Right cardiac atrium (tissue), 5 donors: ENCODE measurements around the gene TCOF1. TPM values are rescaled to one million over a fixed set of nuclear protein-coding genes. Genes with fewer than 3 reads are reported as not detected.
A peak's percentile ranks its signal among the peaks of the same experiment; 100 is the strongest.

Experiments
- ATAC-seq, 2 donors: fragments of 200-7000 bp; cut with Tn5 transposase; one replicate each; pipeline versions ENCODE4 v1.8.0 to v1.9.1; 2020; ENCODE audit warnings: moderate library complexity in 2 of 2, mild to moderate bottlenecking in 1 of 2
- DNase-seq, 3 donors: peaks; one replicate each; pipeline ENCODE4 v3.0.0-alpha.2; 2020
- H3K27ac ChIP-seq: one replicate; pipeline ENCODE4 v1.5.1; 2013; ENCODE audit warnings: mild to moderate bottlenecking, low read length, control low read depth, moderate library complexity
- H3K27me3 ChIP-seq: one replicate; pipeline ENCODE4 v1.6.1; 2013; ENCODE audit not compliant: control insufficient read depth, insufficient read depth
- H3K4me1 ChIP-seq: one replicate; pipeline ENCODE4 v1.6.1; 2013; ENCODE audit warnings: low read length; ENCODE audit not compliant: control insufficient read depth, insufficient read depth
- H3K4me3 ChIP-seq: one replicate; pipeline ENCODE4 v1.5.1; 2013; ENCODE audit warnings: low read length, control low read depth
- H3K9me3 ChIP-seq: one replicate; pipeline ENCODE4 v1.6.1; 2013; ENCODE audit warnings: low read length; ENCODE audit not compliant: control insufficient read depth
- WGBS: extraction: QIAGEN DNeasy Blood & Tissue Kit; methylation state at CpG from one replicate; pipeline ENCODE4 v1.1.7; 2013; 5-methylcytosine and 5-hydroxymethylcytosine counted together
- intact Hi-C, 4 donors: fragments of 100-400 bp; cut with DNase I; formaldehyde crosslinking; loops; one replicate each; pipeline versions ENCODE4 v1.11.0 to v1.14.0; 2022 to 2023
- long read RNA-seq, 4 donors: library from polyadenylated mRNA; unstranded; transcript quantifications; one replicate each; pipeline ENCODE4 v2.0.0, GENCODE V29; 2020 to 2021
- polyA plus RNA-seq: library from polyadenylated mRNA; stranded (reverse); fragments of 200-250 nt; gene quantifications from one replicate; pipeline ENCODE4 v1.2.3, GENCODE V29; 2013
- total RNA-seq, 4 donors: library from RNA; stranded (reverse); fragmentation: NEBNext Ultra II Directional; extraction: Animal tissue kit (Norgen Biotek cat#: 25700); gene quantifications; one replicate each; pipeline ENCODE4 v1.2.1, GENCODE V29; 2021
- donor health status: healthy with polysubstance abuse.
- donor health status: DM: no; HTN: yes; CAD: no.
- donor health status: DM: no; HTN: no; CAD: no.
- donor health status: DM: no; HTN: yes; CAD: no; lungs with severe emphysema.
- donor health status: DM: yes; HTN: yes; CAD: no.

Gene TCOF1, protein sequence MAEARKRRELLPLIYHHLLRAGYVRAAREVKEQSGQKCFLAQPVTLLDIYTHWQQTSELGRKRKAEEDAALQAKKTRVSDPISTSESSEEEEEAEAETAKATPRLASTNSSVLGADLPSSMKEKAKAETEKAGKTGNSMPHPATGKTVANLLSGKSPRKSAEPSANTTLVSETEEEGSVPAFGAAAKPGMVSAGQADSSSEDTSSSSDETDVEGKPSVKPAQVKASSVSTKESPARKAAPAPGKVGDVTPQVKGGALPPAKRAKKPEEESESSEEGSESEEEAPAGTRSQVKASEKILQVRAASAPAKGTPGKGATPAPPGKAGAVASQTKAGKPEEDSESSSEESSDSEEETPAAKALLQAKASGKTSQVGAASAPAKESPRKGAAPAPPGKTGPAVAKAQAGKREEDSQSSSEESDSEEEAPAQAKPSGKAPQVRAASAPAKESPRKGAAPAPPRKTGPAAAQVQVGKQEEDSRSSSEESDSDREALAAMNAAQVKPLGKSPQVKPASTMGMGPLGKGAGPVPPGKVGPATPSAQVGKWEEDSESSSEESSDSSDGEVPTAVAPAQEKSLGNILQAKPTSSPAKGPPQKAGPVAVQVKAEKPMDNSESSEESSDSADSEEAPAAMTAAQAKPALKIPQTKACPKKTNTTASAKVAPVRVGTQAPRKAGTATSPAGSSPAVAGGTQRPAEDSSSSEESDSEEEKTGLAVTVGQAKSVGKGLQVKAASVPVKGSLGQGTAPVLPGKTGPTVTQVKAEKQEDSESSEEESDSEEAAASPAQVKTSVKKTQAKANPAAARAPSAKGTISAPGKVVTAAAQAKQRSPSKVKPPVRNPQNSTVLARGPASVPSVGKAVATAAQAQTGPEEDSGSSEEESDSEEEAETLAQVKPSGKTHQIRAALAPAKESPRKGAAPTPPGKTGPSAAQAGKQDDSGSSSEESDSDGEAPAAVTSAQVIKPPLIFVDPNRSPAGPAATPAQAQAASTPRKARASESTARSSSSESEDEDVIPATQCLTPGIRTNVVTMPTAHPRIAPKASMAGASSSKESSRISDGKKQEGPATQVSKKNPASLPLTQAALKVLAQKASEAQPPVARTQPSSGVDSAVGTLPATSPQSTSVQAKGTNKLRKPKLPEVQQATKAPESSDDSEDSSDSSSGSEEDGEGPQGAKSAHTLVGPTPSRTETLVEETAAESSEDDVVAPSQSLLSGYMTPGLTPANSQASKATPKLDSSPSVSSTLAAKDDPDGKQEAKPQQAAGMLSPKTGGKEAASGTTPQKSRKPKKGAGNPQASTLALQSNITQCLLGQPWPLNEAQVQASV (N-terminal part only)
- 10 to 100 TPM; 14.3 to 22.7 (median 17.5) TPM for total RNA-seq
- polyA plus RNA-seq, result 11.9 TPM
- long read RNA-seq, donor 1, transcript TCOF1-203 (18 exons, 3,400 nt), result major isoform, 5 of 46 reads
- long read RNA-seq, donor 1, partial matches to known transcripts, result 31 of 46 reads
- long read RNA-seq, donor 1, other reads (novel, unspliced or antisense), result 10 of 46 reads
- long read RNA-seq, donor 2, full-length matches to known transcripts, result 1 of 26 reads
- long read RNA-seq, donor 2, partial matches to known transcripts, result 17 of 26 reads
- long read RNA-seq, donor 2, other reads (novel, unspliced or antisense), result 8 of 26 reads
- long read RNA-seq, donor 3, partial matches to known transcripts, result 47 of 70 reads
- long read RNA-seq, donor 3, other reads (novel, unspliced or antisense), result 23 of 70 reads
- long read RNA-seq, donor 4, full-length matches to known transcripts, result 6 of 19 reads
- long read RNA-seq, donor 4, partial matches to known transcripts, result 7 of 19 reads
- long read RNA-seq, donor 4, other reads (novel, unspliced or antisense), result 6 of 19 reads

DNA sequence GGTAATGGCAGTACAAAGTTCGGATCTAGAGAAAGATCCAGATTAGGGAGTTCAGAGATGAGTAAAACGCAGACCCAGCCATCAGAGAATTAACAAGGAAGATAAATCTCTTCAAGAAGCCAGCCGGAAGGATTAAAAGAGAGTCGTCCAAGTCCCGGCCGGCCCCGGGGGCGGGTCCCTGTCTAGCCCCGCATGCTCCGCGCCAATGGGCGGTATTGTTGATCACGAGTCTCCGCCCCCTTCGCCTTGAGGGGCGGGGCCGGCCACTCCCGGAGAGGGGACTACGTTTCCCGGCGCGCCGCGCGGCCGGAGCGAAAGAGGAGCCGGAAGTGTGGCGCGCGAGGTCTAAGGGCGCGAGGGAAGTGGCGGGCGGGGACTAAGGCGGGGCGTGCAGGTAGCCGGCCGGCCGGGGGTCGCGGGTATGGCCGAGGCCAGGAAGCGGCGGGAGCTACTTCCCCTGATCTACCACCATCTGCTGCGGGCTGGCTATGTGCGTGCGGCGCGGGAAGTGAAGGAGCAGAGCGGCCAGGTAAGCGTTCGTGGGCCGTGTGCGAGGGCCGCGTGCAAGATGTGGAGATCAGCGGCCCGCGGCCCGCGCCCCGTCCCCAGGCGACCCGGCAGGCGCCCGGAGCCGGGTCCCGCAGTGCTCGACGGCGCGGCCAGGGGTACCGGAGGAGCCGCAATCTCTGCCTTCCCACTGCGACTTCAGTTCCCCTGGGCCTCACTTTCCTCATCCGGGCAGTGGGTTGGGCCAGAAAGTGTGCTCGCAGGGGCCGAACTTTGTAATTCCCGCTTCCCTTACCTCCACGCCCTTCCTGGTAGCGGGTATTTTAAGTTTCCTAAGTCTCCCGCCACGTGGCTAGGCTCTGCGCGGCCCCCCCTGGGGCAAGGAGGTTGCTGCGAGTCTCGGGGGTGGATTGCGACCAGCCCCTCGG lies at the start of gene TCOF1:
TSS of gene TCOF1 (plus strand) at position 372 of the 935 bp plus-strand sequence. CDS start at position 422, 50 bp downstream.
- DNase-seq (peak; percentile 97 to 99 (median 99)), ATAC-seq (peak; percentile 98 to 99)
- H3K9me3 ChIP-seq, result no peaks in the 10 kb centered on the region
- WGBS, result under 1% methylated on average over 90 of the region's 90 CpGs
- no peaks in the 10 kb centered on the region for H3K27me3 ChIP-seq
- intact Hi-C loops, result loop anchor here in 2 of 4 donors (10.0 kb wide), 2 partner anchors 87 to 233 kb away; partner anchors contain the start of gene RPS14 (in 1 of the 2)
- H3K27ac ChIP-seq, result no peak within 1 kb of the TSS
- no peaks in the 10 kb centered on the region for H3K4me1 ChIP-seq
- H3K4me3 ChIP-seq, result peak within 1 kb of the TSS; percentile 70

DNA sequence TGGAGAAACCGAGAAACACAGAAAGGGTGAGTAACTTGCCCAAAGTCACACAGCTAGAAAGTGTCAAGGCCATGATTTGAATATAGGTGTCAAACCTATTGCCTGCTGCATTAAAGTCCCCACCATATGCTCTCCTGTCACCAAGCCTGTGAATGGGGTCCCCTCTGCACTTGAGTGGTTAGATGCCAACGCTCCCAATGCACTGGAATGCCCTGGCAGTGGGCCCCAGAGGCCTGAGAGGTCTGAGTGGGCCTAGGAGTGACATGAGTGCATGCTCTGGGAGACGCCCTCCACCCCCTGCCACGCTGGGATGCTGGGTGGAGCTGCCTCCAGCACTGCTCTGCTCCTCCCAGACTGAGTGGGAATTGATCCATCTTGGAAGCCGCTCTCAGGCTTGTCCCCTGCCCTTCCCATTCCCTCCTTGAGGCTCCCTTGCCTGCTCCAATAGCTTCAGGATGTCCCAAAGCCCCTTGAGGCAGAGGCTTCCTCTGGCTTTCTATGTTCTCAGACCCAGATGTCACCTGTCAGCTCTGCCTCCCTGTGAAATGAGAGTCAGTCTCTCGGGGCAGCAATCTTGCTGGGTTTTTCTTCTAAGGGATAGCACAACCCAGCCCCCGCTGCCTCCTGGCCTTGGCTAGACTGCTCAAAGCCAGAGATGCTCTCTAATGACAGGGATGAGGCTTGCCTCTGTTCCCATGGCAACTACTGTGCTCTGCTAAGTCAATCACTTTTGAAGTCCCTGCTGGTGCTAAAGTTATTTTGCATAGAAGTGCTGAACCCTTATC lies 48.2 kb upstream of the TCOF1 start:
- no peaks in the 10 kb centered on the region for H3K27me3 ChIP-seq
- no peaks in the 10 kb centered on the region for H3K9me3 ChIP-seq
- intact Hi-C loops, result no loop called here
- WGBS, result 59% methylated on average over 7 of the region's 7 CpGs
- no peak overlapping the region for H3K27ac ChIP-seq
- H3K4me3 ChIP-seq, result no peak overlapping the region
- peak in 1 of 3 donors; percentile 21 for DNase-seq
- no peaks in the 10 kb centered on the region for H3K4me1 ChIP-seq
- ATAC-seq, result no peak

DNA sequence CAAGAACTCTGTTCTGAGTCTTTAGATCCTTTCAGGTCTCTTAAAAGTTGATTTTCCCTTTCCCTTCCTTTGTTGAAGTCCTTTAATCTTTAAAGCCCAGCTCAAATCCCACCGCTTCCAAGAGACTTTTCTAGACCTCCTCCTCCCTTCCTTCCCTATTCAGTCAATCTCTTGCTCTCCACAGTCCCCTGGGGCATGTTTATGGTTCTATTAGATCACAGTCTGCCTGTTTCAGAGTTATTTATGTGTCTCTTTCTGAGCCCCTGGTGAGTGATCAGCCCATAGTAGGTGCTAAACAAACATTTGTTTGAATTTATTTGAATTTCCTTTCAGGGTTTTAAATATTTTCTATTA lies 47.6 kb upstream of the TCOF1 start:
- 84% methylated on average over 1 of the region's 1 CpG for WGBS
- intact Hi-C loops, result no loop called here

DNA sequence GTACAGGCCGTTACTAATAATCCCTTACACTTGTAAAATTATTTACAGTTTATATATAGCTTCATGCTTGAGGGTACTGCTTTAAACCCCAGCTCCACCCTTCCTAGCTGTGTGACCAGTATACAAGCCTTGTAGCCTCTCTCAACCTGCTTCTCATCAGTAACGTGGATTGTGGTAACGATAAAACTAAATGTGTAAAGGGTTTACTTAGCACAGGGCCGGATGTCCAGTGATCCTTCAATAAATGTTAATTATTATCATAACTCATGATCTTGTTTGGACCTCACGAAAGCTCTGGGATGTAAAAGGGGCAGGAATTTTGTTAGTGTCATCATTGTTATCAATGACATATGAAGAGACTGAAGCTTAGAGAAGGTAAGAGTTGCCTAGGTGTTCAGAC lies 47.3 kb upstream of the TCOF1 start:
- intact Hi-C loops, result no loop called here
- no peak for DNase-seq
- H3K4me1 ChIP-seq, result no peaks in the 10 kb centered on the region
- WGBS, result 87% methylated on average over 5 of the region's 5 CpGs
- H3K9me3 ChIP-seq, result no peaks in the 10 kb centered on the region
- H3K27ac ChIP-seq, result no peak overlapping the region
- no peak for ATAC-seq
- H3K27me3 ChIP-seq, result no peaks in the 10 kb centered on the region
- no peak overlapping the region for H3K4me3 ChIP-seq

More for the DNA sequence above, 47.6 kb upstream of the TCOF1 start:
- H3K4me1 ChIP-seq, result no peaks in the 10 kb centered on the region
- H3K4me3 ChIP-seq, result no peak overlapping the region
- no peak overlapping the region for H3K27ac ChIP-seq
- H3K9me3 ChIP-seq, result no peaks in the 10 kb centered on the region
- ATAC-seq, result no peak
- no peak for DNase-seq
- H3K27me3 ChIP-seq, result no peaks in the 10 kb centered on the region

DNA sequence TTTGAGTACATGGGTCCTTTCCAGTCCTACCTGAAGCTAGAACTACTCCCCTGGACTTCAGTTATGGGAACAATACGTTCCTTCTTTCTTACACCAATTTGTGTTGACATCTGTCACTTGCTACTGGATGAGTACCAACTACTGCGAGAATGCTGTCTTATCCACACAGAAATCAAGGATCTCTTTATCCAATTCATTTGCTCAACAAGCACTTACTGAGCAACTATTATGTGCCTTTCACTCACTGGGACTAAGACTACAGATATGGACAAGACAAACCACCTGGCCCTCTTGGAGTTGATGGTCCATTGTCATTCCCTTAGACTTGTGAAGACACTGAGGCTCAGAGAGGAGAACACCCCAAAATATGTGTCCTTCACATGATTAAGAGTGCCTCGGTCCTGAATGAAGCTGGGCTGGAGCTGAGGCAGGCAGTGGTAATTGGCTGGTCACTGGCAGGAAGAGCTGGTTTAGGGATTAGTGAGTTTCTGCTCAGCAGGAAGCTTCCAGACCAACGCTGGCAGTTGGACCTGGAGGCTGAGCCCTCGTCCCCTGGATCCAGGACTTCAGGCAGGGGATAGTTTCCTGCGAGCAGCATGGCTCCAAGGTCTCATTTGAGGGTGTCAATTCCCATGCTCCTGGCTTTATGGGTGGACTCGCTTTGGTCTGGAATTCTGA lies 46.3 kb upstream of the TCOF1 start:
- Histone ChIP-seq H3K4me3 (no peak overlapping the region), H3K4me1 (no peaks in the 10 kb centered on the region), H3K27ac (no peak overlapping the region), H3K27me3 (no peaks in the 10 kb centered on the region), H3K9me3 (no peaks in the 10 kb centered on the region)
- ATAC-seq, result no peak
- no peak for DNase-seq
- intact Hi-C loops, result no loop called here
- WGBS, result 78% methylated on average over 7 of the region's 7 CpGs

DNA sequence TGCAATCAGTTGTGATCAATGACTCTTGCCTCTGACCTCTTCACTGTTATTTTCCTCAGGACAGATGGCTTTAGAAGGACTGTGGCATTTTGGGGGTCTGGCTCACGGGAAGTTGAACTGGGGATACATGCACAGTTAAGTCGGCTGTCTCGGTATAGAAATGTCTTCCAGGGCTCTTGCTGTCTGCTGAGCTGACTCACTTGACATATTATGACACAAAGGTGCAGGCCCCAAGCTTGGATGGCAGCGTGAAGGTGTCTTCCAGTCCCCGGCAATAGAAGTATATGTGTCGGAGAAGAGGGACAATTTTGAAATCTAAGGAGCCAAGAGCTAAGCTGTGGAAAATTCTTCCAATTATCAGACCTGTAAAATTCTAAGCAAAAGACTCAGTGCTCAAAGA lies 45.0 kb upstream of the TCOF1 start:
- no peak overlapping the region for H3K4me3 ChIP-seq
- no peak overlapping the region for H3K27ac ChIP-seq
- DNase-seq (no peak), ATAC-seq (no peak)
- intact Hi-C loops, result no loop called here
- no peaks in the 10 kb centered on the region for H3K27me3 ChIP-seq
- no peaks in the 10 kb centered on the region for H3K9me3 ChIP-seq
- H3K4me1 ChIP-seq, result no peaks in the 10 kb centered on the region
- WGBS, result 94% methylated on average over 6 of the region's 6 CpGs

DNA sequence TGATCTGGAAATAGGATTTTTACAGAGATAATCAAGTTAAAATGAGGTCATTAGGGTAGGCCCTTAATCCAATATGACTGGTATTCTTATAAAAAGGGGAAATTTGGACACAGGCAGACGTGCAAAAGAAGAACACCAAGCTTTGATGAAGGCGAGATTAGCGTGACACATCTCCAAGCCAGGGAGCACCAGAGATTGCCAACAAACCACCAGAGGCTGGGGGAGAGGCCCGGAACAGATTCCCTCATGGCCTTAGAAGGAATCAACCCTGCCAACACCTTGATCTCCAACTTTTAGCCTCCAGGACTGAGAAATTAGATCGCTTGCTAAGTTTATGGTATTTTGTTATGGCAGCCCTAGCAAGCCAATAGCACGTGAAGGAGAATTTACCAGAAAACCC lies 44.0 kb upstream of the TCOF1 start:
- no peaks in the 10 kb centered on the region for H3K4me1 ChIP-seq
- DNase-seq (no peak), ATAC-seq (no peak)
- no peaks in the 10 kb centered on the region for H3K27me3 ChIP-seq
- H3K4me3 ChIP-seq, result no peak overlapping the region
- WGBS, result 87% methylated on average over 6 of the region's 6 CpGs
- H3K27ac ChIP-seq, result no peak overlapping the region
- intact Hi-C loops, result no loop called here
- H3K9me3 ChIP-seq, result no peaks in the 10 kb centered on the region

DNA sequence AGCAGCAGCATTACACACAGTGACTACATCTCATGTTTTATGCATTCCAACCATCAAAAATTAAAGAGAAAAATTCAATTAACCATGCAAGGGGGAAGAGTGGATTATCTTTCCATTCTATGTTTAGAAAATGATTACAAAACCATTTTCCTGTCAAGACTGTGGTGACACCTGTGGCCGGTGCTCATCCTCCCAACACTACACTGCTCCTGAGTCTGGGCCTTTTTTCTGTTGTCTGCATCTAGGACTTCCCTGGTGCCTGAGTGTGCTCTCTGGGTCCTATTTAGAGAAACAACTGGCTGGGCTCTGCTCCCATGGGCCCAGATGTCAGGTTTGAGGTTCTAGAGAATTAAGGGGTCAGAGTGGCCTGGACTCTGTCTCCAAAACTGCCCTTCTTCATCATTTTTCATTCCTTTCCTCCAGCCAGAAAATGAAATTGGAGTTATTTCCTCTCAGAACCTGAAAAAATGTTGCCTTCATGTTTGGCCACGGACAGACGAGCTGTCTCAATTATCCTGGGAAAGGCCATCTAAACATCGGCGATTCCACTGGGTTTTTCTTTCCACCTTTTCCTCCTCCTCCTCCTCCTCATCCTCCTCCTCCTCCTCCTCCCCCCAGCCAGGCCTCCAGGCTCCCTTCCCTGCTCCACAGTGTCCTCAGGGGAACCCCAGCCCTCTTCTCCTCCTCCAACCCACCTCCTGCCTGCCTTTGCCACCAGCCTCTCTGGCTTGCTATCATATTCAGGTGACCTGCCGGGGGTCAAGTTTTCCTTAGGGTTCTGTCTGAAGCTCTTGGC lies 43.4 kb upstream of the TCOF1 start:
- DNase-seq (no peak), ATAC-seq (no peak)
- intact Hi-C loops, result no loop called here
- no peaks in the 10 kb centered on the region for H3K4me1 ChIP-seq
- no peaks in the 10 kb centered on the region for H3K9me3 ChIP-seq
- no peaks in the 10 kb centered on the region for H3K27me3 ChIP-seq
- no peak overlapping the region for H3K27ac ChIP-seq
- WGBS, result 49% methylated on average over 6 of the region's 6 CpGs
- no peak overlapping the region for H3K4me3 ChIP-seq
